Activated CD8-positive, alpha-beta T cell treated with anti-CD3 and anti-CD28 coated beads for 36 hours (primary cell): Measurements from ENCODE around the gene CABLES1. TPM values are rescaled to one million over a fixed set of nuclear protein-coding genes. Genes with fewer than 3 reads are reported as not detected.

ENCODE experiments used
- ATAC-seq: fragments of 200-7000 bp; cut with Tn5 transposase; one replicate; pipeline ENCODE4 v1.10.0; 2021; ENCODE audit warnings: mild to moderate bottlenecking, moderate library complexity
- CTCF ChIA-PET: fragments of 350-600 bp; sonication (Branson Sonifier 250); formaldehyde crosslinking; loops from one replicate; lab custom pipeline; 2021; ENCODE audit warnings: antibody characterized with exemption; lab: Charles Lee
- POLR2A ChIA-PET: fragments of 350-600 bp; sonication (Branson Sonifier 250); formaldehyde crosslinking; loops from one replicate; lab custom pipeline; 2021; ENCODE audit warnings: antibody characterized with exemption; lab: Charles Lee
- DNase-seq: peaks from one replicate; pipeline ENCODE4 v3.0.0-alpha.2; 2020
- H3K27ac Mint-ChIP-seq: one replicate; pipeline ENCODE4 v1.8.0; 2021; ENCODE audit warnings: mild to moderate bottlenecking, mixed read lengths
- H3K27me3 Mint-ChIP-seq: one replicate; pipeline ENCODE4 v1.8.0; 2021; ENCODE audit warnings: mixed read lengths
- H3K36me3 Mint-ChIP-seq: one replicate; pipeline ENCODE4 v1.8.0; 2021; ENCODE audit warnings: low read depth, mixed read lengths
- H3K4me1 Mint-ChIP-seq: one replicate; pipeline ENCODE4 v1.8.0; 2021; ENCODE audit warnings: low read depth, mixed read lengths
- H3K4me3 Mint-ChIP-seq: one replicate; pipeline ENCODE4 v1.8.0; 2021; ENCODE audit warnings: mild to moderate bottlenecking, moderate library complexity, mixed read lengths
- H3K9me3 Mint-ChIP-seq: one replicate; pipeline ENCODE4 v1.8.0; 2021; ENCODE audit warnings: mixed read lengths
- CTCF ChIP-seq: fragments of 200-600 bp; IDR thresholded peaks from one replicate; pipeline ENCODE4 v1.8.0; 2022; ENCODE audit warnings: antibody characterized with exemption, mild to moderate bottlenecking
- intact Hi-C: fragments of 100-400 bp; cut with micrococcal nuclease; formaldehyde crosslinking; loops from one replicate; pipeline ENCODE4 v1.10.0; 2022
- total RNA-seq, 2 experiments: library from RNA; stranded (reverse); gene quantifications; one replicate each; pipeline ENCODE4 v1.2.3, GENCODE V29; 2021

Gene CABLES1
- total RNA-seq, 2 experiments from 2014 or later = 1.8 to 2.0 TPM

DNA sequence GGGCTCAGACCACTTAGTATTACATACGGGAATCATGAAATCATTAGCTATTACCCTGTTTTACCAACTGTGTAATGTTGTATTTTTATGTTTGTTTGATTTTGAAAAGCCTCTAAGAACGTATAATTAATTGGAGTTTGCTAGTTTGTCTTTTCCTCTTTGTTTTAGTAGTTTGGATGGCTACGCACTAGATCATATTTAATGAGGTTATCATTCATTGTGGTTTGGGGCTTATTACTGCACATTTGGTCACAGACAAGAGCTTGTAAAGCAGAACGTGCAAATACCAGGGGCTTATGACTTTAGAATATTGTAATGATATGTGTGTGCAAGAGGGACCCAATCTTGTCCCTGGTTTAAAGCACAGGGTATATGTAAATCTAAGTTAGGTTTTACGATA is 10.3 kb downstream of the CABLES1 start:
- ChIA-PET CTCF (interaction anchor here (0.5 to 2.0 kb wide), 5 partner anchors 11 to 126 kb away, joined by 3 to 4 read pairs (median 3); partner anchors contain the start of gene CABLES1), POLR2A (no interaction called here)
- no peak for TF ChIP-seq CTCF
- no peak for DNase-seq
- H3K36me3 Mint-ChIP-seq = no peaks in the 10 kb centered on the region
- no peak for ATAC-seq
- H3K9me3 Mint-ChIP-seq = no peaks in the 10 kb centered on the region
- peaks cover 11% of the 10 kb centered on the region for H3K4me1 Mint-ChIP-seq
- H3K27ac Mint-ChIP-seq = no peak overlapping the region
- intact Hi-C loops = no loop called here
- H3K27me3 Mint-ChIP-seq = peaks cover 2% of the 10 kb centered on the region
- H3K4me3 Mint-ChIP-seq = no peak overlapping the region

- intact Hi-C loops = no loop called here
- no peaks in the 10 kb centered on the region for H3K9me3 Mint-ChIP-seq
- no peak for ATAC-seq
- H3K27ac Mint-ChIP-seq = no peak overlapping the region
- no peak overlapping the region for H3K4me3 Mint-ChIP-seq
- CTCF ChIA-PET = interaction anchor here (1.0 to 2.0 kb wide), 3 partner anchors 15 to 61 kb away, joined by 3 to 5 read pairs (median 4); no protein-coding TSS in a partner anchor
- no peak for TF ChIP-seq CTCF
- no peaks in the 10 kb centered on the region for H3K36me3 Mint-ChIP-seq
- H3K27me3 Mint-ChIP-seq = no peaks in the 10 kb centered on the region
- peaks cover 11% of the 10 kb centered on the region for H3K4me1 Mint-ChIP-seq
- no peak for DNase-seq
- POLR2A ChIA-PET = interaction anchor here (0.6 kb wide), 1 partner anchor 176 kb away, joined by 3 read pairs; no protein-coding TSS in a partner anchor
Observed at GRCh38 chr18:23146861-23147469, 11.7 kb downstream of the CABLES1 start.

GRCh38 chr18:23148382-23148781 is 13.1 kb downstream of the CABLES1 start:
- peaks cover 6% of the 10 kb centered on the region for H3K4me1 Mint-ChIP-seq
- no peak for TF ChIP-seq CTCF
- H3K9me3 Mint-ChIP-seq = no peaks in the 10 kb centered on the region
- POLR2A ChIA-PET = no interaction called here
- no peaks in the 10 kb centered on the region for H3K36me3 Mint-ChIP-seq
- no peak overlapping the region for H3K27ac Mint-ChIP-seq
- no peak for ATAC-seq
- H3K4me3 Mint-ChIP-seq = no peak overlapping the region
- DNase-seq = no peak
- CTCF ChIA-PET = no interaction called here
- intact Hi-C loops = no loop called here
- H3K27me3 Mint-ChIP-seq = no peaks in the 10 kb centered on the region

DNA sequence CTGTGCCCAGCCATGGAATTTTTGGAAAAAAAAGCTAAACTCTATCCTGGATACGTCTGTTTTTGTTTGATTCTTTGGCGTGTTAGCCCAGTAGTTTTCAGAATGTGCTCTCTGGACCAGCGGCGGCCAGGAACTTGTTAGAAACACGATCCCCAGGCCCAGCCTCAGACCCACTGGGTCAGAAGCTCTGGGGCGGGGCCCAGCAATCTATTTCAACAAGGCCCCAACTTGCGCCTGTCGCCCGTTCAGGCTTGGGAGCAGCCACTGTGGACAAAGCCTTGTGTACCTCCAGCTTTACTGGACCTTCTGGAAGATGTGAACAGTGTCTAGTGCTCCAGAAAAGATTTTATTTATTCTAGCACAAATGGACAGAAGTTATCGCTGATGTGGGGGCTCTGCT is 14.3 kb downstream of the CABLES1 start:
- no peaks in the 10 kb centered on the region for H3K36me3 Mint-ChIP-seq
- H3K27me3 Mint-ChIP-seq = no peaks in the 10 kb centered on the region
- no peak overlapping the region for H3K4me3 Mint-ChIP-seq
- H3K27ac Mint-ChIP-seq = no peak overlapping the region
- CTCF ChIA-PET = no interaction called here
- POLR2A ChIA-PET = no interaction called here
- intact Hi-C loops = no loop called here
- DNase-seq = no peak
- no peaks in the 10 kb centered on the region for H3K4me1 Mint-ChIP-seq
- no peak for ATAC-seq
- H3K9me3 Mint-ChIP-seq = no peaks in the 10 kb centered on the region
- no peak for TF ChIP-seq CTCF

DNA sequence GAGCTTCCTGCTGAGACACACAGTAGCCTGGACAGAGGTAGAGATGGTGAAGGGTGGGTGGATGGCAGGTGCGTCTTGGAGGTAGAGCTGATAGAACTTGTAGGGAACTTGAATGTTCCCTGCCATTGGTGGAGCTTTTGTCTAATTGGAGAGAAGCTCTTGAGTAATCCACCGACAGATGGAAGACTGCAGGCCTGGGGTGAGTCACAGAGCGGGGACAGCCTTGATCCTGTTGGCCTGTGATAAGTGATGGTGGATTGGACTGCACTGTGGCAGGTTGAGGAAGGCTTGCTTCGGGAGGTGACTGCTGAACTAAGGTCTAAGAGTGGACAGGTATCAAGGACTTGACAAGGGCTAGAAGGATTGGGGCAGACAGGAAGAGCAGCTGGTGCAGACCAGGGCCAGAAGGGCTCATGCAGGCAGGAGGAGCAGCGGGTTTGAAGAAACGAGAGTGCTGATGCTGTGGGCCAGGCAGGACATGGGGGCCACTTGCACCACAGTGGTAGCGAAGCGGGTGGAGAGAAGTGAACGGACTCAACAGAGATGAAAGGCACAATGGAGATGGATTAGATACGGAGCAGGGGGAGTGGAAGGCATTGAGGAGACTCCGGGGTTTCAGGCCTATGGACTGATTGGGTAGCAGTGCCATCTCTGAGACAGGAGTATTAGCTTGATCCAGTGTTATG is 16.3 kb downstream of the CABLES1 start:
- CTCF ChIA-PET = interaction anchor here (1.2 kb wide), 1 partner anchor 20 kb away, joined by 3 read pairs; no protein-coding TSS in a partner anchor
- no peak overlapping the region for H3K4me3 Mint-ChIP-seq
- DNase-seq (no peak), ATAC-seq (no peak)
- no peaks in the 10 kb centered on the region for H3K4me1 Mint-ChIP-seq
- POLR2A ChIA-PET = interaction anchor here (1.0 kb wide), 1 partner anchor 14 kb away, joined by 3 read pairs; no protein-coding TSS in a partner anchor
- no peaks in the 10 kb centered on the region for H3K27me3 Mint-ChIP-seq
- H3K9me3 Mint-ChIP-seq = no peaks in the 10 kb centered on the region
- no peak for TF ChIP-seq CTCF
- H3K27ac Mint-ChIP-seq = no peak overlapping the region
- H3K36me3 Mint-ChIP-seq = no peaks in the 10 kb centered on the region
- intact Hi-C loops = no loop called here
